MM.1S (cell line): ENCODE measurements around the gene KRTAP4-3.
"Not testable (repeated sequence)": the region's sequence is repeated elsewhere in the genome, so short reads cannot be mapped to it uniquely, and the experiment has no call there.

ENCODE experiments used
- DNase-seq: peaks from one replicate; pipeline ENCODE4 v3.0.0-alpha.2; 2015
- H2AFZ ChIP-seq: fragments of 300-600 bp; sonication (generic); 2 replicates; pipeline ENCODE4 v1.6.0; 2016; ENCODE audit warnings: antibody characterized with exemption, low read length
- H3F3A ChIP-seq: fragments of 300-600 bp; sonication (generic); 2 replicates; pipeline ENCODE4 v1.6.1; 2016; ENCODE audit warnings: mild to moderate bottlenecking, antibody characterized with exemption, low read length, moderate library complexity, mixed read lengths; ENCODE audit not compliant: insufficient read depth
- H3K27ac ChIP-seq: fragments of 300-600 bp; sonication (generic); 2 replicates; pipeline ENCODE4 v1.5.1; 2016; ENCODE audit warnings: mild to moderate bottlenecking, low read length
- H3K27me3 ChIP-seq: fragments of 300-600 bp; sonication (generic); replicated peaks from 2 replicates; pipeline ENCODE4 v1.6.0; 2016; ENCODE audit warnings: low read length; ENCODE audit not compliant: insufficient read depth
- H3K36me3 ChIP-seq: fragments of 300-600 bp; sonication (generic); replicated peaks from 2 replicates; pipeline ENCODE4 v1.6.1; 2016; ENCODE audit warnings: mild to moderate bottlenecking, low read length, mixed read lengths; ENCODE audit not compliant: insufficient read depth
- H3K4me1 ChIP-seq: fragments of 300-600 bp; sonication (generic); 2 replicates; pipeline ENCODE4 v1.6.1; 2016; ENCODE audit warnings: low read length, mixed read lengths
- H3K4me2 ChIP-seq: fragments of 300-600 bp; sonication (generic); 2 replicates; pipeline ENCODE4 v1.6.0; 2016; ENCODE audit warnings: low read depth, low read length
- H3K4me3 ChIP-seq: fragments of 300-600 bp; sonication (generic); 2 replicates; pipeline ENCODE4 v1.5.1; 2016; ENCODE audit warnings: low read length, mixed read lengths
- H3K79me2 ChIP-seq: fragments of 300-600 bp; sonication (generic); 2 replicates; pipeline ENCODE4 v1.6.1; 2016; ENCODE audit warnings: mixed run types, low read length, mixed read lengths
- H3K9ac ChIP-seq: fragments of 300-600 bp; sonication (generic); 2 replicates; pipeline ENCODE4 v1.6.1; 2016; ENCODE audit warnings: low read length, mixed read lengths
- H3K9me2 ChIP-seq: fragments of 300-600 bp; sonication (generic); replicated peaks from 2 replicates; pipeline ENCODE4 v1.6.1; 2016; ENCODE audit warnings: mild to moderate bottlenecking, low read length, mixed read lengths; ENCODE audit not compliant: insufficient read depth
- H3K9me3 ChIP-seq: fragments of 300-600 bp; sonication (generic); replicated peaks from 2 replicates; pipeline ENCODE4 v1.6.1; 2016; ENCODE audit warnings: mild to moderate bottlenecking, low read length, mixed read lengths; ENCODE audit not compliant: insufficient read depth
- H4K20me1 ChIP-seq: fragments of 300-600 bp; sonication (generic); 2 replicates; pipeline ENCODE4 v1.6.1; 2016; ENCODE audit warnings: mild to moderate bottlenecking, low read length, moderate library complexity, mixed read lengths; ENCODE audit not compliant: insufficient read depth
- CTCF ChIP-seq: fragments of 300-600 bp; sonication (generic); IDR thresholded peaks from 2 replicates; pipeline ENCODE4 v1.5.1; 2016; ENCODE audit warnings: antibody characterized with exemption, low read length, mixed read lengths
- EZH2 ChIP-seq: fragments of 300-600 bp; sonication (generic); optimal IDR thresholded peaks from 2 replicates; pipeline ENCODE3; 2017; ENCODE audit warnings: low read depth, mild to moderate bottlenecking, antibody characterized with exemption, low read length, mixed read lengths
- EZH2phosphoT487 ChIP-seq: fragments of 300-600 bp; sonication (generic); IDR thresholded peaks from 2 replicates; pipeline ENCODE4 v1.6.1; 2018; ENCODE audit warnings: antibody characterized with exemption, low read length

Gene KRTAP4-3

GRCh38 chr17:41121742-41122141, 46.3 kb downstream of the KRTAP4-3 start:
- H3K79me2 ChIP-seq = no peaks in the 10 kb centered on the region

DNA sequence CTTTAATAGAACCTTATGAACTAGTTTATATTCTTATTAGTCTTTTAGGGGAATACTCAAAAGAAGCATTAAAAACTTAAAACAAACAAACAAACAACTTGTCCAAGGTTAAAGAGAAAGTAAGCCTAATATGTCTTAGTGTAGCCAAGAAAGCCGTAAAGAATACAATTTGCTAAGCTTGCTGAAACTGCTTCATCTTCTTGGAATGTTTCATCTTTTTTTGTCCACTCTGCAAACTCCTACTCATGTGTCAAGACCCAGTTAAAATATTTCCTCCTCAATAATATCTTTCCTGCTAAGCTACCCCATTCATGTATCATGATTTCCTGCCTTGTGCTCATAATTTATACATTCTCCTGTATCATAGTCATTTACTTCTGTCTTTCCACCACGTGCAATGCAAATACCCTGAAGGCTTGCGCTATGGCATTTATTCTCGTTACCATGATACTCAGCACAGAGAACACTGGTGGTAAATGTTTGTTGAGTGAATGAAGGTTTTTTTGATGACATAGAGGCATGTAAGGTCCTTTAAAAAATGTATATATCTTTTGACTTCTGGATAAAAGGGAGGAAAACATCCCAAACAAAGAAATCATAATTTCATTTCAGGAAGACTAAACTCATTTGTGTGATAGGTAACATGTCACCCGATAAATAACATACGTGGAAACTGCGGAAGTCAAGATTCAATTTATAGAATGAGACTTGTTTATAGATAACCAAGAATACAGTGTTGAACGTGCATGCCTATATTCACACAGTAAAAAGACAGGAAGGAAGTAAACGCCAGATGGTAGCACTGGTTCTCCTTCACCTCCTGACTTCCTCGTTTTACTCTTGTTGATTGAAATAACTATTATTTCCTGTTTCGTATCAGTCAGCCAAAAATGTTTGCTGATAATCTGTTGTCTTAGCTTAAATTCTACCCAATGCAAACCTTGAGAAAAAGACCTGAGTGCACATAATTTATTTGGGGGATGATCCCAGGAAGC, 48.0 kb downstream of the KRTAP4-3 start:
- H3K4me1 ChIP-seq, H3K27ac ChIP-seq, H2AFZ ChIP-seq, H3K4me2 ChIP-seq, H3K9me2 ChIP-seq, H3K79me2 ChIP-seq, H3K36me3 ChIP-seq, H3F3A ChIP-seq, DNase-seq, H3K27me3 ChIP-seq, H4K20me1 ChIP-seq, H3K9ac ChIP-seq, H3K4me3 ChIP-seq, H3K9me3 ChIP-seq: not testable (repeated sequence)

More at GRCh38 chr17:41121742-41122141, 46.3 kb downstream of the KRTAP4-3 start:
- Histone ChIP-seq H2AFZ (no peak overlapping the region), H3K27me3 (no peaks in the 10 kb centered on the region), H3F3A (no peaks in the 10 kb centered on the region), H3K9ac (no peak overlapping the region), H3K4me3 (no peak overlapping the region), H3K27ac (no peak overlapping the region), H4K20me1 (no peaks in the 10 kb centered on the region), H3K9me3 (no peaks in the 10 kb centered on the region), H3K4me1 (no peaks in the 10 kb centered on the region), H3K9me2 (no peaks in the 10 kb centered on the region), H3K4me2 (no peak overlapping the region), H3K36me3 (no peaks in the 10 kb centered on the region)
- DNase-seq = no peak
- TF ChIP-seq EZH2phosphoT487 (no peak), EZH2 (no peak), CTCF (no peak)

DNA sequence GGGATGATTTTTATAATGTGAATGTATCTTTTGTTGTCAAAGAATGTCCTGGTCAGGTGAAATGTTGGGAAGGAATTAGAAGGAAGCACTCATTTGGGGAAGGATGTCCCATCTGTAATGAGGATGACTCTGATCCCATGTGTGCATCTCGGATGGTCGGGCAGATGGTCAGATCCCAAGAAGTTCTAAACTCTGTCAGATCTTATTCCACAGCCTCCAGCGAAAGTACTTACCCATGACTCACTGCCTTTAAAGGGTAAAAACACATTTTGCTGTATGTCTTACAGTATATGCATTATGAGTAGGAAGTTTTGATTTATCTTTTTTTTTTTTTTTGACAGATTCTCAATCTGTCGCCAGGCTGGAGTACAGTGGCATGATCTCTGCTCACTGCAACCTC, 49.3 kb downstream of the KRTAP4-3 start:
- no peak overlapping the region for H3K27ac ChIP-seq
- H3K4me3 ChIP-seq = no peak overlapping the region
- no peak for DNase-seq
- no peaks in the 10 kb centered on the region for H3K9me2 ChIP-seq
- H3K4me2 ChIP-seq = no peak overlapping the region
- no peaks in the 10 kb centered on the region for H4K20me1 ChIP-seq
- H3K4me1 ChIP-seq = no peaks in the 10 kb centered on the region
- no peak for TF ChIP-seq EZH2phosphoT487
- no peak for TF ChIP-seq EZH2
- no peak for TF ChIP-seq CTCF
- no peaks in the 10 kb centered on the region for H3F3A ChIP-seq
- no peaks in the 10 kb centered on the region for H3K9me3 ChIP-seq
- no peaks in the 10 kb centered on the region for H3K27me3 ChIP-seq
- no peak overlapping the region for H2AFZ ChIP-seq
- no peaks in the 10 kb centered on the region for H3K36me3 ChIP-seq
- no peak overlapping the region for H3K9ac ChIP-seq
- H3K79me2 ChIP-seq = no peaks in the 10 kb centered on the region

- not testable (repeated sequence) for H3K4me3 ChIP-seq, H3K4me2 ChIP-seq, H3K27me3 ChIP-seq, H4K20me1 ChIP-seq, H3K9me3 ChIP-seq, H3K4me1 ChIP-seq, H3K9ac ChIP-seq, H3K27ac ChIP-seq, H3F3A ChIP-seq, DNase-seq, H2AFZ ChIP-seq, H3K36me3 ChIP-seq, H3K79me2 ChIP-seq, H3K9me2 ChIP-seq
These were observed 50.1 kb downstream of the KRTAP4-3 start, which contains the start of gene KRTAP4-11 for GRCh38 chr17:41117846-41118386. KRTAP4-11 (minus strand) TSS chr17:41118373; CDS start chr17:41118315, 58 bp downstream.
